Measurements from ENCODE around the gene TRAPPC3.

Gene TRAPPC3

DNA sequence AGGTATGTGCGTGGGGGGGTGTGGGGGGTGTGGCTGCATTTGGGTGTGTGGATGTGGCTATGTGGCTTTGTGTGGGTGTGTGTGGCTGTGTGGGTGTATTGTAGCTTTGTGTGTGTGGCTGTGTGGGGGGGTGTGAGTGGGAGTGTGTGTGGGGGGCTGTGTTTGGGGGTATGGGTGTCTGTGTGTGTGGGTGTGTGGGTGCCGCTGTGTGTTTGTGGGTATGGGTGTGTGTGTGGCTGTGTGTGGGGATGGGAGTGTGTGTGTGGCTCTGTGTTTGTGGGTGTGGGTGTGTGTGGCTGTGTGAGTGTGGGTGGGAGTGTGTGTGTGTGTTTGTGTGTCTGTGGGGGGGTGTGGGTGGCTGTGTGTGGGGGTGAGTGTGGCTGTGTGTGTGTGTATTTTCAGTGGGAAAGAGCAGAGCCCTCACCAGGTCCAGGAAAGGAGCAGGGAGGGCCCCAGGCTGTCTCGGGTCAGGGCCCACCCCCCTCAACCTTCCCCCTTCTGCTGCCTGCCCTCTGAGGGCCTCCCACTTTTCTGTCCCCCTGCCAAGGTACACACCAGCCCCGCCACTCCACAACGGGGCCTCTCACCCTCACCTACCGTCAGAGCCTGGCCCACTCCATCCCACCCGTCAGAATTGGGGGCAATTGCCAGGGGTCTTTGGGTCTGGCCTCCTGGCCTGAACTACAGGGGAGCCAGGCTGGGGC lies 22.3 kb downstream of the TRAPPC3 start:
- no peak for DNase-seq (ENCODE audit: low read depth in 3 of 3)

DNA sequence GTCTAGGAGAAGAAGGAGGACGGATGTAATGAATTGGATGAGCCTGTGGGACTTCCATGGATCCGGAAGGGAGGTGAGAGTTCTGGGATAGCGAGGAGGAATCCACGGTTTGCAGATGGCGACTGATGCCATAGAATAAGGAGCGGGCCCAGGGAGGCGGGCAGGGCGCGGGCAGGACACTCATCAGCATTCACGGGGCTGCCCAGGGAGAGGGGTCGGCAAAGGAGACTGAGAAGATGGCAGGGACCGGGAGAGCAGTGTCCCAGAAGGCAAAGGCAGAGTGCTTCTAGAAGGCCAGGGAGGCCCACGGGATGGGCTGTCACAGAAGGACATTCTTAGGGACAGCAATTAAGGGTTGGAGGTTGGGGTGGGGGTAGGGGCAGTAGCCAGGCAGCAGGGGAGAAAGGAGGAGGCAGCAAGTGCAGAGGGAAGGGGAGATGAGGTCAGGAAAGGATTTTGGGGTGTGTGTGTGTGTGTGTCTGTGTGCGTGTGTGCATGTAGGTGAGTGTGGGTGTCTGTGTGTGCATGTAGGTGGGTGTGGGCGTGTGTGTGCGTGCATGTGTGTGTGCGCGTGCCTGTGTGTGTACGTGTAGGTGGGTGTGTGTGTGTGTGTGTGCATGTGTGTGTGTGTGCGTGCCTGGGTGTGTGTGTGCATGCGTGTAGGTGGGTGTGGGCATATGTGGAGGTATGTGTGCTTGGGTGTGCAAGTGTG lies 23.1 kb downstream of the TRAPPC3 start:
- DNase-seq (ENCODE audit: low read depth in 3 of 3), result no peak

DNA sequence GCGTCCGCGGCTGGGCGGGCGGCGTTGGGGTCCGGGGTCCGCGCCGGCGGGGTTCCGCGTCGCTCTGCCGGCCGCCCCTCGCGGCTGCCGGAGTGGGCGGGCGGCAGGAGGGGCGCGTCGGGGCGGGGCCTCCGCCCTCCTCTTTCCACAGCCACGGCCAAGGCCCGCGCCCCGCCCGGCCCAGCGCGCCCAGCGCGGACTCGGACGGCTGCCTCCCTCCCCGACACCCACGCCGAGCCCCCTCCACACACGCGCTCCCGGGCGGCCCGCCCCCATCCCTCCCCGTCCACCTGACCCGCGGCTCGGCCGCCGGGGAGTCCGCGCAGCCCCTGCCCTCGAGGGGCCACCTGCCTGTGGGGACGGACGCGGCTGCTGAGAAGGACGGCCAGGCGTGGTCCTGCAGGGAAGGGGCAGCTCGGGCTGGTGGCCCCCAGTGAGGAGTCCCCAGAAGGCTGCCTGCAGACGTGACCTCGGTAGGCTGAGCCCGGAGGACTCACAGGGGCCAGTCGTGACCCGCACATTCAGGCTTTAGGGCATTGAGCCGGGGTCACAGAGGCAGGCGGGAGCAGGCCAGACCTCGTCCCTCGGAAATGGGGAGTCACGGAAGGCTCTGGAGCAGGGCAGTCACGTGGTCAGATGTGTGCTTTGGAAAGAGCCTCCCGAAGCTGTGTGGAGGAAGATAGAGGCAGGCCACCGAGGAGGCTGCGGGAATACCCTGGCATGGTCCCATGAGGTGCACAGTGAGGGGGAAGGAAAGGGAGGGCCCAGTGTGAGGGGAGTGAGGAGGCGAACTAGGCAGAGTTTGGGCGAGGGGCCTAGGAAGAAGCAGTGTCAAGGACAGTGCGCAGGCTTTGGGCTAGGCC lies 23.9 kb downstream of the TRAPPC3 start, which contains the start of gene COL8A2:
Gene COL8A2, minus strand, starts transcription at position 94 of the 863 bp plus-strand sequence. CDS start 24,980 bp downstream, outside the sequence.
- DNase-seq (ENCODE audit: low read depth in 3 of 3), result no peak

DNA sequence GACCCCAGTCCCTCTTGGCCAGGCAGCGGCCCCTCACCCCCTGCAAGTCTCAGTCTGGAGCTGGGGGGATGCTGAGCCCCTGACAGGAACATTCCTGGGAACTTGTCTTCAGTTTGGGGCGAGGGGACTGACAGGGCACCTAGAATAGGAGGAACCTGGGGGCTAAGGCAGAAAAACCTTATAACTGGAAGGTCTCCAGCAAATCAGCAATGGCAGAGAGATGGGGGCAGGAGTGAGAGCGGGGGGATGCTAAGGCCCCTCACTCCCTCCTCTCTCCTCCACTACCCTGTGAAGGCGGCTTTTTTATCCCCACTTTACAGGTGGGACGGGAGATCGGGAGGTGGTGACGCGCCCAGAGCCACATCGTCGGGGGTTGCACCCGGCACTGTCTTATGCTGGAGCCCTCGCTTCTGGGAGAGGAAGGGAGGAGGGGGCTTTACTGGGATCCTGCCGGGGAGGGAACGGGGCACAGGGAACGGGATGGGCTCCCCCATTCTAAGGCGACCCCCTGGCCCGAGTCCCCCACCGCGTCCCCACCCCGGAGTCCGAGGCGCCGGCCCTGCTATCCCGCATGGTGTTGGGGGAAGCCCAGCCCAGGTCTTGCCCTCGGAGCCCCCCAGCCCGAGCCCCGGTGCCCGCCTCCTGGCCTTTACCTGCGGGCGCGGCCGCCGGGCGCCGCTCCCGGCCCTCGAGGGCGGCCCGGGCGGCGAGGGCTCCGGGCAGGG lies 24.7 kb downstream of the TRAPPC3 start:
- DNase-seq (ENCODE audit: low read depth in 3 of 3), result no peak

DNA sequence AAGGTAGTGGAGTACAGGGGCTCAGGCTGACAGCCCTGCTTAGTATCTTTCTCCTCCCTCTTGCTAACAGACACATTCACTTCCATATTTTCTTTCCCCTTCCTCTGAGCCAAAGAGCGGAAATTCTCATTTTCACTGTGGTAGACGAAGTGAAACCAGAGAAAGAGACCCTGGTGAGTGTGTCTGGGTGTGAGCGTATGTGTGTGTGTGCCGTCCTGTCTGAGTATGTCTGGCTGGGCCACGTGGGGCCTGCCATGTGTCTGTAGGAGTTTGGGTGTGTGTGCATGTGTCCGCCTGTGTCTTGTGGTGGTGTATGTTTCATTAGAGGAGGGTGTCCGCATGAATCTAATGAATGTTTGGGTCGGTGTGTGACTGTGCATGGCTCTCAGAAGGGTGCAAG lies 25.9 kb downstream of the TRAPPC3 start:
- DNase-seq (ENCODE audit: low read depth in 3 of 3), result no peak

DNA sequence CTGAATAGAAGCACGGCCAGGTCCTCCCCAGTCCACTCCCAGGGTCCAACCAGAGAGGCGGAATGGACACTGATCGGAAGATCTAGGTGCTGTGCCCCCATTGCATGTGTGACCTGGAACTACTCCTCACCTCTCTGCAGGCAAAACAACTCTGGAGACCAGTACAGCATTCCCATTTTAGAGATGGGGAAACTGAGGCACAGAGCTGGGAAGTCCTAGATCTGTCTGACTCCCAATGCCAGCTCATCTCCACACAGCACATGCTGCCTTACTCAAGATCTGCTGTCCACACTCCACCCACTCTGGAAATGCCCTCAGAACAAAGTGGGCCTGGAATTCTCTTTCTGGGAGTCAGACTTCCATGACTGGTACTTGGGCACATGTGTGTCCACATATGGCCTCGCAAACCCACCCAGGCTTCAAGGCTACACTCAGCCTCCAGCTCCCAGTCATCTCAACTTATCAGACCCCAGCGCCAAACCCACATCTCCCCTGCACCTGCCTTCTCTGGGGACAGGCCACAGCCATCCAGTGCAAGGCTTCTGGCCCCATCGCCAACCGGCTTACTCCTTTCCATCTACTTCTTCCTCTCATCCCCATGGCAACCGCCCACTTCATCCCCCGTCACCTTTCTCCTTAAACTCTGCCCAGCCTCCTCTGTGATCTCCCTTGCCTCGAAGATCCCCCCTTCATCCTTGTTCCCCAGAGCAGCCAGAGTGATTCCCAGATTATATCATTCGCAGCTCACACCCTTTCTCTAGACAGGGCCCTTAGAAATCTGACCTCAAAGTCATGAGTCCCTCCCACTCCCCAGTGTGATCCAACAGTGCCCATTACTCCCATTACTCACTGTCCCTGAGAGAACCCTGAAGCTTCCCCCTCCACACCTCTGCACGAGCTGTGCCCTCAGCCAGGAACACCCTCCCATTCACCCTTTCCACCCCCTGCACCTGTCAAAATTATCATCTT lies 26.9 kb downstream of the TRAPPC3 start:
- no peak for DNase-seq (ENCODE audit: low read depth in 3 of 3)

DNA sequence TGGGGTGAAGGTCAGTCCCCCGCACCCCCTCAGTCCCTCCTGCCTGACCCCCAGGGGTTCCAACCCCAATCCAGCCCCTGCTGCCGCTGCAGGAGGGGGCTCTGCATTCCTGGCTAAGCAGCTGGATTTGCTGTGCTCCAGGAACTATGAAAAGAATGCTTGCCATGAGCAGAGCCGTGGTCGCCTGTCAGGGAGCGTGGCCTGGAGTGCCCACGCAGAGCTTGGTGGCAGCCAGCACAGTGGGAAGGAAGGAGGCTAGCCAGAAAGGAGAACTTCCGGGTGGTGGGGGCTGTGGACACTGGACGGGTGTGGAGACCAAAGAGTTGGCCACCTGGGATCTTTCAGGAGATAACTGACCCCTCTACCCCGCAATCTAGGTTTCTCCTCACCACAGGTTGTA lies 29.8 kb downstream of the TRAPPC3 start:
- no peak for DNase-seq (ENCODE audit: low read depth in 3 of 3)

DNA sequence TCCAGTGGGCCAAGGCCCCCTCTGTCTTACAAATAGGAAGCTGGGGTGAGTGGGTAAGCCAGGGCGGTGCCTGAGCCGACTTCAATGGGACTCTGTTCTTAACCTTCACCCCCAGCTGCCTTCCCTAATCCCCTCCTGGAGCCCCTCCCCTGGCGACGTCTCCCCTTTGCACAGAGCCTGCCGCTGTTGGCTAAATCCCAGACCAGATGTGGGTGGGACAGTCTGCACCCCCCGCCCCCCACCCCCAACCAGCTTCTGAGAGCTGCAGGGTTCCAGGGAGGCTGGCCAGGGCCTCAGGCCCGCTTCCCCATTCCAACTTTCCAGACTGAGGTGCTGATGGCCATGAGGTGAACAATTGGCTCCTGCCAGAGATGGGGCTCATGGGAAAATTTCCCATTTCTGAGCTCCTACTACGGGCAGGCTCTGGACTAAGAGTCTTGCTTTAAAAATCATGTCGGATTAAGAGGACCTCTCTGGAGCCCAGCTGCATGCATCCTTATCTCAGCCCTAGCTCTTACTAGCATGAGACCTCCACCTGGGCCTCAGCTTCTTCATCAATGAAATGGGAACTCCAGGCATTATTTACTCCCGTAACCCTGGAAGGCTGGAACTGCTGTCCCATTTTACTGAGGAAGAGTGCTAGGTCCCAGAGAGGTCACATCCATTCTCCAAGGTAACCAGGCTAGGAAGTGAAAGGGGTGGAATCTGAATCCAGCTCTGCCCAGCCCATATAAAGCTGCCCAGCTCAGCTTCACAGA lies 30.7 kb downstream of the TRAPPC3 start:
- no peak for DNase-seq (ENCODE audit: low read depth in 3 of 3)

DNA sequence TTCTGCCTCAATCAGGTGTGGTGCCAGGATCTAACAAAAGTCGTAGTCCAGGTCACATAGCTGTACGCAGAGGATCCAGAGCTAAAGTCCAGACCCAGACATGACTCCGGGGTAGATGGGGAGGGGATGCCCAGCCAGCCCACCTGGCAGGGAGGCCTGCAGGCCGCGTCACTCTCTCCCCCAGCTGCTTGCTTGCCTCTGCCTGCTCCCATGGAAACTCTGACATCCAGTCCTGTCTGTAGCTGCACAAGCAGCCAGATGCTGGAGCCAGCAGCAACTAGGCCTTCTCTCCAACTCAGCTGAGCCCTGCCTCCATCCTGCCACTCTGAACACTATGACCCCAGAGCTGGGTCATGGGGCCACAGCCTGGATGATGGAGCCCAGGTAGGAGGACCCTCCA lies 32.4 kb downstream of the TRAPPC3 start:
- DNase-seq (ENCODE audit: low read depth in 3 of 3), result no peak

DNA sequence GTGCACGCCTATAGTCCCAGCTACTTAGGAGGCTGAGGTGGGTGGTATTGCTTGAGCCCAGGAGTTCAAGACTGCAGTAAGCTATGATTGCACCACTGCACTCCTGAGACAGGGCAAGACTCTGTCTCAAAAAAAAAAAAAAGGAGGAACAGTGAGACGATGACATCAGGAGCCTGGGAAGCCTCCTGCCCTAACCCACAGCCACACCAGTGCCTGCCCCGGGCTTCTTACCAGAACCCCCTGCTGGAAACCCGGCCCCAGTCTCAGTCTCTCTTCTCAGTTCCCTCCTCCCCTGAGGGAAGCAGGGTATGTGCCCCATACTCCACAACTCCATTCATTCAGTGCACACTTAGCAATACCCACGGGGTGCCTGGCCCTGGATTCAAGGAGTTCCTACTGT lies 33.4 kb downstream of the TRAPPC3 start:
- DNase-seq (ENCODE audit: low read depth in 3 of 3), result no peak

DNA sequence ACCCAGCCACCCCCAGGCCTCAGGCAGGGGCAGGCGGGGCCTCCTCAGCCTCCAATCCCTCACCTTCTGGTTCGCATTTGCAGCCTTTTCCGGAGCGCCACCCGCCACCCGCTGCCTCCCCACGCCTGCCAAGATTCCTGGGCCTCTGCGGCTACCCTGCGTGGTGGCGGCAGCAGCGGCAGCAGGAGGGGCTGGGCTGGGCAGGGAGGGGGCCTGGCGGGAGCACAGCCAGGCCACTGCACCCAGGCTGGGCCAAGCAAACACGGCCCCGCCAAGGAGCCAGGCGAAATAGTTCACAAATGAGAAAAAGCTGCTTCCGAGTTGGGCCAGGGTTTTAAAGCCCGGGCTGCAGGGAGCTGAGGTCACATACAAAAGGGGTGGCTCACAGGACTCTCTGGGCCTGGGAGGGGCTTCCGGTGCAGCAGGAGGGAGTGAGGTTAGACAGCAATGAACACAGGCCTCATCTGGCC lies 34.1 kb downstream of the TRAPPC3 start:
- DNase-seq (ENCODE audit: low read depth in 3 of 3), result no peak

DNA sequence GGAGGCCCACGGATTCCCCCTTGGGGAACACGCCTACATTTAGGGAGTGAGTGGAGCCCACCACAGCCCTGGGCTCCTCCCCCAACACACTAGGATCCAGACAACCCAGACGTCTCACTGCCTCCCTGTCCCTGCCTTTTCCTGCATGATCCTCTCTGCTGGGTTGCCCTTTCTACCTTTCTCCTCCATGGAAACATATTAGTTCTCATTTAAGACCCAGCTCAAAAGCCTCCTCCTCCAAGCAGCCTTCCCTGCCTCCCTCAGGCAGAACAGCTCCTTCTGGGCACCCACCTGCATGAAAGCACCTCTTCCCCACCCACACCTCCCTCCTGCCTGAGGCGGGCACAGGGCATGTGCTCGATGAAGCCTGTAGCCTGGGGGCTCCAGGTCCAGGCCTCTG lies 34.9 kb downstream of the TRAPPC3 start:
- no peak for DNase-seq (ENCODE audit: low read depth in 3 of 3)

DNA sequence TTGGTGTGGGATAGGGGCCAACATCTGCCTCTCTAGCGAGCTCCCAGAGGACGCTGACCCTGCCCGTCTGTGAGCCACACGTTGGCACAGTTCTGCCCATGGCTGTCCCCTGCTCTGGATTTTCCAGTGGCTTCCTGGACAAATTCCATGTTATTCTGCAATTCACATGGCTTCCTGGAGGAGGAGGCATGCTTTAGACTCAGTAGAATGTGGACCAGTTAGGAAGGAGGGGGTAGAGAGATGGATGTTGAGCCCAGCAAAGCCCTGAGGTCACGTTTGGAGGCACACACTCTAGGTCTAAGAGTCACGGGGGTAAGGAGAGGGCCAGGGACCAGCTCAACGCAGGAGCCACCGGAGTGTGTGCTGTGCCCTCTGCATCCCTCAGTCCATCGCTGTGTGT lies 36.5 kb downstream of the TRAPPC3 start:
- DNase-seq (ENCODE audit: low read depth in 3 of 3), result no peak

DNA sequence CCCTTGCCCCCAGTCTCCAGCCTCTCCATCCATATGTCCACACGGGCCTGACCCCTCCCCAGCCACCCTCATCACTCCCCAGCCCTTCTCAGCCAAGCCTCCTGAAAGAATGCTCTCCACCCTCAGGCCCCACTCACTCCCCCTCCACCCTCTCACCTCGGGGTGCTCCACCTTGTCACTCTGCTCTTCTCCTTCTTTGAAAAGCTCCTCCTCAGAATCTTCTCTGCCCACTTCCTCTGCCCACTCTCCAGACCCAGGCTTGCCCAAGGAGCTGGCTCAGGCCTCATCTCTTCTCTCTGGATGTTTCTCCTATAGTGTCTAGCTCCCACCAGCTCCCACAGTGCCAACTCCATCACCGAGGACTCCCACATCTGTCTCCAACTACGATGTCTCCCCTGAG lies 38.1 kb downstream of the TRAPPC3 start:
- DNase-seq (ENCODE audit: low read depth in 3 of 3), result no peak

DNA sequence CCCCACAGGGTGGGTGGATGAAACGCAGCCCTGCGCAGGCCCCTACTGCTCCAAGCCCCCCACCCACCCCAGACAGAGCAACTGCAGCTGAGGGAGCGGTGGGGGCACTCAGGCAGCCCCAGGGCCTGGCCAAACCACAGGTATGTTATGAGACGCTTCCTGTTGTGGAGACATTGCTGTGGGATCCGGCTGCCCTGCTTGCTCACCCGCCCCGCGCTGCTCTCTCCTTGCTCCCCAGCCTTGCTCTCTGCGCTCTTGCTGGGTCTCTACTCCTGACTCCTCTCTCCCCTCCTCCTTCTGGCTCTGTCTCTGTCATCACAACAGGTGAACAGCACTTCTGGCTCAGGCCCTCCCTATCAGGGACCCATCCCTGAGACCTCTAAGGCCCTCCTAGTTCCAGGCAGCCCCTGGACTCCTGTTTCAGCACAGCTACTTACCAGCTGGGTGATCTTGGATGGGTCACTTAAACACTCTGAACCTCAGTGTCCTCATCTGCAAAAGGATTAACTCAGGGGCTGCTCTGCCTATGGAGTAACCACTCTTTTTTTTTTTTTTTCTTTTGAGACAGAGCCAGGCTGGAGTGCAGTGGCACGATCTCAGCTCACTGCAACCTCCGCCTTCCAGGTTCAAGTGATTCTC lies 40.1 kb downstream of the TRAPPC3 start:
- no peak for DNase-seq (ENCODE audit: low read depth in 3 of 3)

DNA sequence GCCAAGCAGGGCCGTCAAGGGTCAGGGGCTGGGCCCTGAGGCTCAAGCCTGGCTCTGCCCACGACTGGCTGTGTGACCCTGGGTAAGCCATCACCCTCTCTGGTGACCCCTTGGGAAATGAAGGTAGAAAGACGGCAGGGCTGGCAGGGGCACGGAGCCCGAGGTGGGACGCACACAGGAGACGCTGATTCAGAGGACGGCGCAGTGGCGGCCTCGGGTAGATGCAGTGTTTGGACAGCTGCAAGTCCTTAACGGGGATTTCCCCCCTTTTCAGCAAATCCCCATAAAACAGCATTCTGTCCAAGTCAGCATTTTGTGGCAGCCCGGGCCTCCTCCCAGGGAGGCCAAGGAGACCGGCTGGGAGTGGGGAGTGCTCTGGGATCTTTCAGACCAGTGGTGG lies 41.0 kb downstream of the TRAPPC3 start:
- DNase-seq (ENCODE audit: low read depth in 3 of 3), result no peak

DNA sequence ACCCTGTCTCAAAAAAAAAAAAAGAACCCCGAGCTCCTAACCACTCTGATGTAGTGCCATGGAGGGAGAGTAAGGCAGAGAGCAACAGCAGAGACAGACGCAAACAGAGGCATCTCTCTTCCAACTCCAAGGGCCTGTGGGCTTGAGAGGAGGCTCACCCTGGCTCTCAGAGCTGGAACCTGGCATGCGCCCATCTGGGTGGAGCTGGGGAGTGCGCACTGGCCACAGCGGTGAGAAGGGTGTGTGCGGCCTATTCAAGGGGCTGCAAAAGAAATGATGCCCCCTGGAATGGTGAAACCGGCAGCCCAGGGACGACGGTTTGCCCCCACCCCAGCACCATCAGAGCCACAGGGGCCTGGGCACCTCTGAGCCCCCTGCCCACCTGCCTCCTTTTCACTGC lies 41.9 kb downstream of the TRAPPC3 start:
- no peak for DNase-seq (ENCODE audit: low read depth in 3 of 3)

DNA sequence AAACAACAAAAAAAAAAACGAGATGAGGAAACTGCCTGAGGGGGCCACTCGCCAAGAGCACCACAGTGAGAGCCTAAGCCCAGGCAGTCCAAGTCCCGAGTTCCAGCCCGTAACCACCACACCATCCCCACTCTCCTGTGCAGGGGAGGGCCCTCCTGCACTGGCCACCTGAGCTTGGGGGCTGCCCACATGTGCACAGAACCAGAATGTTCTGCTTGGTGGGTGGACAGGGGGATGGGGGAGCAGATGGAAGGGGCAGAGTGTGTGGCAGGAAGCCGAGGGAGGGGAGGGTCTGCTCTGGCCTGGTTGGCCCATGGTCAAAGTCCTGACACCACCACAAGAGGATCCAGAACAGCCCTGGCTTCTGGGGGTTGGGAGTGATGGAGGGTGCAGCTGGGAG lies 43.0 kb downstream of the TRAPPC3 start:
- no peak for DNase-seq (ENCODE audit: low read depth in 3 of 3)

DNA sequence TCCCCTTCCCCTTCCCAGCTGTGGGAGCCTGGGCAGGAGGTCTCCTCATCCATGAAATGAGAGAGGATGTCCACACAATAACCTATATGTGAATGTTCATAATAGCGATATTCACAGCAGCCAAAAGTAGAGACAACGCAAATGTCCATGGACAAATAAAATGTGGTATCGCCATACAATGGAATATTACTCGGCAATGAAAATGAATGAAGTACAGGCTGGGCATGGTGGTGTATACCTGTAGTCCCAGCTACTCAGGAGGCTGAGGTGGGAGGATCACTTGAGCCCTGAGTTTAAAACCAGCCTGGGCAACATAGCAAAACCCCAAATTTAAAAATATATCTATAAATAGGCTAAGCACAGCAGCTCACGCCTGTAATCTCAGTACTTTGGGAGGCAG lies 47.7 kb downstream of the TRAPPC3 start:
- DNase-seq (ENCODE audit: low read depth in 3 of 3), result no peak

All from stimulated activated CD4-positive, alpha-beta T cell treated with anti-CD3 and anti-CD28 coated beads, TNF-alpha, amount 100 ng/mL, for 4 hours (primary cell).